HG03159 (cell line): ENCODE results near the gene SWI5.
A peak's percentile ranks its signal among the peaks of the same experiment; 100 is the strongest.

ENCODE experiments used
- ATAC-seq: cut with Tn5 transposase; IDR thresholded peaks from one replicate; pipeline ENCODE4 v1.9.1; 2021; ENCODE audit warnings: mild to moderate bottlenecking, moderate library complexity; ENCODE audit not compliant: unreplicated experiment

SWI5 gene

GRCh38 chr9:128314697-128315096 lies 38.6 kb downstream of the SWI5 start:
- ATAC-seq, result no peak

DNA sequence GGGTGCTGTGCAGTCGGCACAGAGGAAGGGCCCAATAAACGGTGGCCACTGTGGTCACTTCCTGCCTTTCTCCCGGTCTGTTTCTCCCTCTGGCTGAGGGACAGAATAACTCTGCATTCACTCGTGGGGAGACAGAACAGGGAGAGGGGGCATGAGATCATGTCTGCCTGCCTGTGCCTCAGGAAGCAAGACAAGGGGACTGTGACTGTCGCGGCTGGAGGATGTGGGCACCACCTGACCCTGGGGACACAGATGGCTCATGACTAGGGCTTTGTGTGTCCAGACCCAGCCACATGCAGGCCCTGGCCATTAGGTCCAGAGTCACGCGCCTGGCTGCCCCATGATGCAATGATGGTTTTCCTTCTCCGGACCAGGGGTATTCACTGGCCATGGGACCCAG lies 40.3 kb downstream of the SWI5 start:
- ATAC-seq, result no peak

GRCh38 chr9:128317629-128318028 lies 41.6 kb downstream of the SWI5 start:
- no peak for ATAC-seq

- no peak for ATAC-seq
These were observed 45.3 kb downstream of the SWI5 start for GRCh38 chr9:128321343-128321742.

- peak; percentile 18 for ATAC-seq
These were observed 45.9 kb downstream of the SWI5 start for GRCh38 chr9:128321879-128322403.

DNA sequence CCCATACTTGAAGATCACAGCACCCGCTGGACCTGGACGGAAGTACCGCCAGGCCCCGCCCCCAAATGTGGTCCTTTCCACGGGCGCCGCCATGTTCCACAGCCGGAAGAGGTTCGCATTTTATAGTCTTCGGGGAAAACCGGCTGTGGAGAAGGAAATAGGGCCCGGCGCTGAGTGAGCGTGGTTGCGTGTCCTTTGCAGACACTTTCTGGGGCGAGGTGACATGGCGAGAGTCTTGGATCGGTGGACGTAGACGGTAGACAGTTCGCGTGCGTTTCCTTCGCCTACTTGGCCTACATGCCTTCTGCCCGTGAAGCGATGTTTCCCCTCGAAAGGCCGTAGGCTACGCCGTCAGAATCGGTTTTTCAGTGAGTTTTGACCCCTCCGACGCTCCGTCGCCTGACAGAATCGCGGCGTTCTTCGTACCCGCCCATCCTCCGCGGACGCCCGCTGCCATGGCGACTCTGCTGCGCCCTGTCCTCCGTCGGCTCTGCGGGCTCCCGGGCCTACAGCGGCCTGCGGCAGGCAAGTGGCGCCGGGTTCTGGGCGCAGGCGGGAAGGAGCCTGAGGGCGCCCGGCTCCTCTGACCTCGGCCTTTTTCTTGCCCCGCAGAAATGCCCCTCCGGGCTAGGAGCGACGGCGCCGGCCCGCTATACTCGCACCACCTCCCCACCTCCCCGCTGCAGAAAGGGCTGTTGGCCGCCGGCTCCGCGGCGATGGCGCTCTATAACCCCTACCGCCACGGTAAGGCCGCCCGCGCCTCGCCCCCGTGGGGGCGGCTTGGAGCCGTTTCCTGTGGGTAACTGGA lies 46.5 kb downstream of the SWI5 start, which contains the start of the genes COQ4 and TRUB2:
TSS of gene COQ4 (plus strand) at position 436 of the 808 bp plus-strand sequence. CDS start at position 456, 20 bp downstream.
TSS of gene TRUB2 (minus strand) at position 44 of the 808 bp plus-strand sequence. CDS start at position 5, 39 bp downstream.
- peak; percentile 78 for ATAC-seq

- ATAC-seq, result no peak
These were observed 47.2 kb downstream of the SWI5 start for GRCh38 chr9:128323212-128323730.

DNA sequence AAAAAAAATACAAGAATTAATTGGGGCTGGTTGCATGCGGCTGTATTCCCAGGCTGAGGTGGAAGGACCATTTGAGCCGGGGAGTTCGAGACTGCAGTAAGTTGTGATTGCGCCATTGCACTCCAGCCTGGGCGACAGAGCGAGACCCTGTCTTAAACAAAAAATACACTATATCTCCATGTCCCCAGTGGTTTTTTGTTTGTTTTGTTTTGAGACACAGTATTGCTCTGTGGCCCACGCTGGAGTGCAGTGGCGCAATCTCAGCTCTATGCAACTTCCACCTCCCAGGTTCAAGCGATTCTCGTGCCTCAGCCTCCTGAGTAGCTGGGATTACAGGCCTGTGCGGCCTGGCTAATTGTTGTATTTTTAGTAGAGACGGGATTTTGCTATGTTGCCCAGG lies 47.7 kb downstream of the SWI5 start:
- no peak for ATAC-seq

DNA sequence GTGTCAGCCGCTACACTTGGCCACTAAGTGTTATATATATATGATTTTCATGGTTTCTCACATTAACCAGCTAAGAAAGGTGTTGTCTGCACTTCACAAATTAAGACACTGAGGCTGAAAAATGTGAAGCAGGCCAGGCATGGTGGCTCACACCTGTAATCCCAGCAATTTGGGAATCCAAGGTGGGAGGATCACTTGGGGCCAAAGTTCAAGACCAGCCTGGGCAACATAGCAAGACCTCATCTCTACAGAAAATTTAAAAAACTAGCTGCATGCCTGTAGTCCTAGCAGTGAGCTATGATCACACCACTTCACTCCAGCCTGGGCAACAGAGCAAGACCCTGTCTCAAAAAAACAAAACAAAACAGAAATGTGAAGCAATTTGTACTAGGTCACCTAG lies 48.3 kb downstream of the SWI5 start:
- ATAC-seq, result no peak

GRCh38 chr9:128325629-128326028 lies 49.6 kb downstream of the SWI5 start:
- ATAC-seq, result no peak

GRCh38 chr9:128333451-128333869 lies 57.4 kb downstream of the SWI5 start:
- ATAC-seq, result no peak

GRCh38 chr9:128335161-128335560 lies 59.1 kb downstream of the SWI5 start:
- ATAC-seq, result no peak

DNA sequence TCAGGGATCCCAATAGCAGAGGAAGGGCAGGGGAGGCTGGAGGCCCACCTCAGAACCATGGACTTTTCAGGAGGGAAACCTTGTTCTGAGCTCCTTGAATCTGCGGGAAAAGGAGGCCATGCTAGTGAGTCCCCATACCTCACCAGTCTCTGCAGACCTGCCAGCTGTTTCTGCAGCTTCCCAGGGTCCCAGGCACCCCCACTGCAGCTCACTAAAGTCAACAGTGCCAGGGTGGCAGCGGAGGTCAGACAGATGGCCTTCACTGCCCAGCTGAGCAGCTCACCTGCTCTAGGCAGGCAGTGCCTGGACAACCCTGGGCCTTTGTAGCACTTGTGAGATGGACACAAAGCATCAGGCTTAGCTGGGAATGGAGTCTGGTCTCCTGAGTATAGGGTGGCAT lies 59.8 kb downstream of the SWI5 start:
- ATAC-seq, result no peak

- no peak for ATAC-seq
These were observed 61.9 kb downstream of the SWI5 start for GRCh38 chr9:128337936-128338335.
